Measurements from ENCODE around the gene TRPM3. TPM values are rescaled to one million over a fixed set of nuclear protein-coding genes. Genes with fewer than 3 reads are reported as not detected.
"Not testable (repeated sequence)": the region's sequence is repeated elsewhere in the genome, so short reads cannot be mapped to it uniquely, and the experiment has no call there.

TRPM3 gene
- total RNA-seq, 1 donor, result under 0.01 TPM

GRCh38 chr9:70639853-70640814 lies 481.3 kb downstream of the TRPM3 start:
- H3K4me3 ChIP-seq (ENCODE audit: low read depth, low read length), result no peak overlapping the region
- DNase-seq (ENCODE audit: low read depth), result peak; percentile 71
- TF ChIP-seq CTCF (IDR thresholded peaks at IDR 0.05; ENCODE audit: insufficient read depth, low read depth, low read length), result peak; percentile 66

- no peak for TF ChIP-seq CTCF (IDR thresholded peaks at IDR 0.05; ENCODE audit: insufficient read depth, low read depth, low read length)
- DNase-seq (ENCODE audit: low read depth), result no peak
- H3K4me3 ChIP-seq (ENCODE audit: low read depth, low read length), result no peak overlapping the region
These were observed 485.6 kb downstream of the TRPM3 start for GRCh38 chr9:70635790-70636189.

GRCh38 chr9:70634696-70635095 lies 486.7 kb downstream of the TRPM3 start:
- H3K4me3 ChIP-seq (ENCODE audit: low read depth, low read length), result no peak overlapping the region
- no peak for DNase-seq (ENCODE audit: low read depth)
- no peak for TF ChIP-seq CTCF (IDR thresholded peaks at IDR 0.05; ENCODE audit: insufficient read depth, low read depth, low read length)

GRCh38 chr9:70630971-70631370 lies 490.4 kb downstream of the TRPM3 start:
- no peak for TF ChIP-seq CTCF (IDR thresholded peaks at IDR 0.05; ENCODE audit: insufficient read depth, low read depth, low read length)
- no peak for DNase-seq (ENCODE audit: low read depth)
- no peak overlapping the region for H3K4me3 ChIP-seq (ENCODE audit: low read depth, low read length)

GRCh38 chr9:70629080-70629685 lies 492.2 kb downstream of the TRPM3 start:
- not testable (repeated sequence) for H3K4me3 ChIP-seq (ENCODE audit: low read depth, low read length)
- peak; percentile 20 for TF ChIP-seq CTCF (IDR thresholded peaks at IDR 0.05; ENCODE audit: insufficient read depth, low read depth, low read length)
- peak; percentile 5 for DNase-seq (ENCODE audit: low read depth)

GRCh38 chr9:70625078-70625477 lies 496.3 kb downstream of the TRPM3 start:
- no peak overlapping the region for H3K4me3 ChIP-seq (ENCODE audit: low read depth, low read length)
- TF ChIP-seq CTCF (IDR thresholded peaks at IDR 0.05; ENCODE audit: insufficient read depth, low read depth, low read length), result no peak
- no peak for DNase-seq (ENCODE audit: low read depth)

All from fibroblast of villous mesenchyme (primary cell).